ENCODE data around the gene RPL31.

RPL31 gene

DNA sequence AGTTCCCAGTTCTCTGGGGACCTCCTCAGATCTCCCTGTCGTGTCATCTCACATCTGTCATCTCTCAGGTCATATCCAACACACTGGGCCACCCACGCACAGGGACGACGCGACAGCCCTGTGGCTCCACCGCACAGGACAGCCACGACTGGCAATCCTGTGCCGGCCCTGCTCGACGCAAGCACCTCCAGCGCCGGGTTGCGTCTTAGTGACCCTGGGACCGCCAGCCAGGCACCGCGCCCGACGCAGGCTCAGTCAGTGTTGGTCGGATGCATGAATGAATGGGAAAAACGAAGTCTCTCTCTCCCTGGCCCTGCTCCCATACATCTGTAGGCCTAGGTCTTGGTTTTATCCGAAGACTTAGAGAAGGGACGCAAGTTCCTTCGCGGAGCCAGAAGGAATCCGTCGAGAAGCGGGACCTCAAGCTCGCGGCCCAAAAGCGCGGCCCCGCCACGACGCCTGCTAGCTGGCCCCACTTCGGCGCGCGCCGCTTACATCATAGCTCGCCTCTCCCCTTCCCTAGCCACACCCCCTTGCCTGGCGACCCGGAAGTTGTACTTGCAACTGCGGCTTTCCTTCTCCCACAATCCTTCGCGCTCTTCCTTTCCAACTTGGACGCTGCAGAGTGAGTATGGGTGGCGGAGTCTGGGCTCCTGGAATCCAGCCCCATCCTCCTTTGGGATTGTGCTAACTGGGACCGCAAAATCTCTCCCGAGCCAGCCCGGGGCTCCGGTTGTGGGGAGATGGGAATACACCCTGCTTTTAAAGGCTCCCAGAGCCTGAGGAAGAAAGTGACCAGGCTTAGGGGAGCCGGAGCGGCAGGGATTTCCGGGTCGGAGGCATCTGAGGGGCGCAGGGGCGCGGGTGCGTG is at the start of gene RPL31:
Gene RPL31 (plus strand): TSS at position 599 of the 871 bp plus-strand sequence. CDS start 413 bp downstream, outside the sequence.
- DNase-seq: peak; percentile 89

DNA sequence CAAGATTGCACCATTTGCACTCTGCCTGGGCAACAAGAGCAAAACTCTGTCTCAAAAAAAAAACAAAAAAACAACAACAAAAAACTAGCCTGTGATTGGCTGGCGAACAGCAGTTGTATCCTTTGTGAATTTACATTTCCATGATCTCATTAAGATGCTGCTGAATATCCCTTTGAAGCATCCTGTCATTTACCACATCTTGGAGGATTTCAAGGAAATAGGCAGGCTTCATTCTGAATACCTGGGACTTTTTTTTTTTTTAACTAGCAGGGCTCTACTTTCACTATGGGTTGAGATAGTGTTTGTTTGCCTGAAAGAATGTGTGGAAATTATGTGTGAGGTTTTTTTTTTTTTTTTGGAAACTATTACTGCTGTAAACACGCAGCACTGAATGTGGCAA is 49.6 kb upstream of the RPL31 start:
- no peak for DNase-seq

DNA sequence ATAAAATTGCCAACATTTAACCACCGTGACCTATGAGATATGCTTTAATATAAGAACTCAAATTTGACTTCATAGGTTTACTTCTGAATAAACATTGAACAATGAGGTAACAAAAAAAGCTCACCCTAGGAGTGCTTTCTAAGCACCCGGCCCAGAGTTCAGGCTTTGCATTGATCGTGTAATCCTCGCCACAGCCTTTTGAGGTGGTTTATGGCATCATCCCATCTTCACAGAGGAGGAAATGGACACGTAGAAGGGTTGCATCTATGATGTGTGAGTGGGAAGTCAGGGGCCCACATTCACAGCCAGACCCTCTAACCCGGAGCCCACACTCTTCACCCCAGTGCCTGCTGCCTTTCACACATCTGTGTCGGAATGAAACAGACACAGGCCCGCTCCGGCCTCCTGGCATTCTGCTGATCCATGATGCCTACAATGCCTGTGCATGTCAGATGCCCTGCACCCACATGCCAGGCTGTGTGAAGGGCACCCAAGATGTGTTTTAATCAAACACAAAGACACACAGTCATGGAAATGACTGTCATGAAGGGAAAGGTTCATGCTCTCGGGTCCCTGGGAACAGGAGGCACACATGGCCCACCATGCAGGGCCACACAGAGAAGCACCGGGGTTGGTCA is 48.6 kb upstream of the RPL31 start:
- DNase-seq: no peak

GRCh38 chr2:100954044-100954420 is 48.1 kb upstream of the RPL31 start:
- DNase-seq: no peak

GRCh38 chr2:100955226-100955625 is 46.9 kb upstream of the RPL31 start:
- no peak for DNase-seq

DNA sequence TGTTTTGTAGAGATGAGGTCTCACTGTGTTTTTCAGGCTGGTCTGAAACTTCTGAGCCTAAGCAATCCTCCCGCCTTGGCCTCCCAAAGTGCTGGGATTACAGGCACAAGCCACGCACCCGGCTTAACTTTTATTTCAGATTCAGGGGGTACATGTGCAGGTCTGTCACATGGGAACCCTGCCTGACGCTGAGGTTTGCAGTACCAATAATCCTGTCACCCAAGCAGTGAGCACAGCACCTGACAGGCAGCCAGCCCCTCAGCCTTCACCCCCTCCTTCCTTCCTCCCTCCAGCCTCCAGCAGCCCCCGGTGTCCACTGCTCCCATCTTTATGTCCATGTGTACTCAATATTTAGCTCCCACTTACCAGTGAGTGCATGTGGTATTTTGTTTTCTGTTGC is 46.0 kb upstream of the RPL31 start:
- no peak for DNase-seq

DNA sequence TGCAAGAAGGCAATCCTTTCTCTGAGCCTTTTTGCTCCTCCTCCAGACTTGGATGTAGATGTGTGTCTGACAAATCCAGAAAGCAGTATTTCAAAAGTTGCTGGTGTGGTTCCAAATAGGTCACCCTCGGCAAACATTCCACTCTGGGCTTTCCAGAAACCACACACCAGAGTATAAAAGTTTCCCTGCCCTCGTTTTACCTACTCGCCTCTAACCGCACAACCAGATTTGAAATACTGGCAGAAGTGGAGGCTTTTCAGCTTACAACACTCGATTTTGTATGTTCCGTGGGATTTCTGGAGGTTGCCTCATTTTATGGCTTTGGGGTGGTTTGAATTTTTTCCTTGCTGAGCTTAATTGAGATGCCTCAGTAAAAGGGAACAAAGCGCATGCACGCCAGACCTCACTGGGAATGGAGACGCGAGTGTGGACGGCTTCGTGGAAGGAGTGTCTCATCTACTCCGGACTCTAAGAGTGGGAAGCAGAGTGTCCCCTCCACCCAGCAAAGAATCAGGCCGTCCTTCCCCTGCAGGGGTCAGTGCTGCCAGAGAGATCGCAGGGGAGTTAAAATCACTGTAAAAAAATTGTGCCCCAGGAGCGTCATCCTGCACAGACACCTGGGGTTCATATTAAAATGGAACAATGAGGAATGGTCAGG is 44.0 kb upstream of the RPL31 start:
- no peak for DNase-seq

- DNase-seq: no peak
Measured at GRCh38 chr2:100959225-100959880, 42.7 kb upstream of the RPL31 start.

DNA sequence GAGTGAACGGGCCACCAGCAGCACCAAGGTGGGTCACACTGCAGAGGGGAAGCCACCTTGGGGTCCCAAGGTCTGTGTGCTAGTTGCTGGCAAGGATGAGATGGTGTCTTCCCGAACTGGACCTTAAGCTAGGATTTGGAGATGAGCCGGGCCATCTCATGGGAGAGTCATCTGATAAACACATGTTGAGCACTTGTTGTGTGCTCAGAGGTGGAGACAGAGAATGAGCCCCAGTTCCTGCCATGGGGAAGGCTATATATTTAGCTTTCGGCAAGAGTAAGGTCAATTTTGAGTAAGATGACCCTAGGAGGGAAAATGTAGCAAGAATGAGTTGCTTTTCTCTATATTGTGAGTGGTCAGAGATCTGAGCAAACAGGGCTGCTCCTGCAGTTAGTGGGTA is 41.4 kb upstream of the RPL31 start:
- DNase-seq: no peak

- no peak for DNase-seq
Measured at GRCh38 chr2:100962366-100963025, 39.6 kb upstream of the RPL31 start.

DNA sequence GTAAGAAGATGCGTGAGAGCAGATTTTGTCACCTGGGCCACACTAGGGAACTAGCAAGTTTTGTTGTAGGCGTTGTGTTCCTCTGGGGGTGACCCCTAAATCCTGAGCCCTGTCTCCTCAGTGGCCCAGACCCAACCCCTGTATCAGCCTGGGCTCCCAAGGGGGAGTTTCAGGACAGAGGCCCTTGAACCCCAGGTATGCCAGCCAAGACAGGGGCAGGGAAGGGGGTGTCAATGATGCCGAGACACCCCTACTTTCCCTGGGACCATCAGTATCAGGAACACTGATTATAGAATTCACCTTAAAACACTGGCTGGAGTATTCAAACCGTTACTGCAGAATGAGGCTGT is 39.1 kb upstream of the RPL31 start:
- DNase-seq: no peak

DNA sequence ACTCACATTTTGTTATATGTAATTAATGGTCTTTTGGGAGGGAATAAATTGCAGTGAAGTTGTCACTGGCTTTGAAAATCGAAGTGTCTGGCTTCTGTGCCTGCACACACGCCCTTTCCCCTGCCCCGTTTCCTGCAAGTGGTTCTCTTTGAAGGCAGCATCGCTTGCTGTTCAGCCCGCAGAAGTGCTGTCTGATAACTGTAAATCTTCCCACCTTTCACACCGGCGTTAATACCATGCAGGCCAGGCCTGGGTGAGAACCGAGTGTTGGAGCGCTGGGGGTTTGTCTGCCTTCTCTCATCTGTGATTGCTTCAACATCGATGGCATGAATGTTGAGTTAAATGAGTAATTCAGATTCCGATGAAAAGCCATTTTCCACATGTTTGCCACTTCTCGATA is 37.9 kb upstream of the RPL31 start:
- DNase-seq: no peak

- DNase-seq: no peak
Measured at GRCh38 chr2:100964681-100965169, 37.4 kb upstream of the RPL31 start.

- DNase-seq: no peak
Measured at GRCh38 chr2:100965596-100965995, 36.5 kb upstream of the RPL31 start.

DNA sequence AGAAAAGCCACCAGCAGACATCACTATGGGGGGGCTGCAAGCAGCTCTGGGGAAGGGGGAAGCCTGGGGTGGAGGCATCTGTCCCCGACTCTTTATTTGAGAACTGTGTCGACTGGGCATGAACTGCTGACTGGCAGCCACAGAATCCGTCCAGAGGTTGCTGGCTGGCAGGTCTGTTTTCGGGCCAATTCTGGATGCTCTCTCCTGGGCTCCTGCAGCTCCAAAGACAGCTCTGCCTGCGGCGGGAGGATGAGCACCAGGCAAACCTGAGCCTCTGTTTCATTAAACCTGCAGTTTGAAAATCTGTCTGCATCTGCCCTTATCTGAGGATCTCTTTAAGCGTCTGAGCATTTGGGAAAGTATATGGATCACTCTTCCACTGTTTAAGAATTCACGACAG is 34.4 kb upstream of the RPL31 start:
- no peak for DNase-seq

DNA sequence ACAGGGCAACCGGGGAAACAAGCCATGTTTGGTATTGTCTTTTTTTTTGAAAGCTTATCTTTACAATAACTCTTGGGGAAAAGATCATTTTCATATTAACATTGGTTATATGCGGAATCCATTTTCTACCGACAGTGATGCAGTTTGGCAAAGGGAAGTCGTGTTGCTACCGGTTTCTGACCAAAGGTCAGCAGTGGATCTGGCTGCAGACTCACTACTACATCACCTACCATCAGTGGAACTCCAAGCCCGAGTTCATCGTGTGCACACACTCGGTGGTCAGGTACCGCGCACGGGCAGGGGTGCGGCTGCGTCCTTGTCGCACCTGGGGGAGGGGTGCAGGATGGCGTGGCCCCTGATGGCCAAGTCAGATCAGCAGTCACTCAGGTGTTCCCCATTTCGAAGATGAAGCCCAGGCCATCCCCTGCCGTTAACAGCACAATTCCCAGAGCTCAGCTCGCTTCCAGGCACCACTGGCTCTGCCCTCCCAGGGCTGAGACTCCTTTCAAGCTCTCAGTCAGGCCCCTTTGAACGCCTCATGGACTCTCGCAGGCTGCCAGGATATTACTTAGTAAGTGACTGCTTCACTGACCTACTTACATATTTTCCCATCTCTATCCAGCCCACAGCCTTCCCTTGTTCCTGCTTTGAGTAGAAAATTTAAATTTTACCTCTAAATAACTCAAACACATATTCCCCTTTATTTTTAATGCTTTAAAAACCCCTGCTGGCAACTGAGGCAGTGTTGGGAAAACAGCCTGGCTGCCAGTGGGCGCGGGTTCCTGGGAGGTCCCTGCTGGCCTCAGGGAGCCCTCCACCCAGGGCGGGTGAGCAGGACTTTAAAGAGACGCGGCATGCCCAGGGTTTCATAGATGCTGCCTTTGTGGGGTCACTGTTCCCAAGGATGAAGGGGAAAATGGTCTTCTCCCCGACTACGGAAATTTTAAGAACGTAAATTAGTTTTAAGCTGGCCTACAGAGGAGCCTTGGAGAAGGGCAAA is 33.6 kb upstream of the RPL31 start:
- no peak for DNase-seq

DNA sequence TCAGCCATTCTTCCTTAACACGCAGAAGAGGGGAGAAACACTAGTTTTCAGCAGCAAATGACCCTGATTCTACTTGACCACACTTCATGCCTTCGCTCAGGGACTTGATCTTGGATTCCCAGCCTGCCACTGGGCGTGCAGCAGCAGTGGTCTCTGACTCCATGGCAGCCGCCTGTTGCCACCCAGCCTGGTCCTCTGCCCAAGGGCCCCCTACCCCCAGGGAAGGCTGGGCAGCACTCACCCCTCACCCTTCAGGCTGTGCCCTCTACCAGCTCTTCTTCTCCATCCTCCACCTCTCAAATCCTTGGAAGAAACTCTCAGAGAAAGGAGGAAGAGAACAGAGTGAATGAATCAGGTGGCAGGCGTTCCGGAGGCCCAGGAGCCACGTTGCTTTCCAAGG is 32.1 kb upstream of the RPL31 start:
- no peak for DNase-seq

GRCh38 chr2:100971221-100971620 is 30.9 kb upstream of the RPL31 start:
- DNase-seq: no peak

DNA sequence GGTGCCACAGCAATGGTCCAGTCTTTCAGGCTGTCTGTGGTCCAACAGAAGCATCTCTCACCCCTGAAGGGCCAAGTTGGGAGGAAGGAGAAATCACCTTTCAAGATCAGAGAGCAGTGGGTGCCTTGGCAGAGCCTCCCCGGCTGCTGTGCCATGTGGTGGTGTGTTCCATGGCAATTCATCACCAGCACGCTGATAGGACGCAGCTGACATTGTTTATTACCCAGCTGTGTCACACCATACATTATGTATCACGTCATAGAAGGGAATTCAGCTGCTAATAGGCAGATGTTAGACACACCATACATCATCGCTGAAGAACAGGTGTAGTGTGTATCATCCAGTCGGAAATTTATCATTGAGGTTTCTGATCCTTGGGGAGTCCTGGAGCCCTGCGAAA is 29.6 kb upstream of the RPL31 start:
- no peak for DNase-seq

DNA sequence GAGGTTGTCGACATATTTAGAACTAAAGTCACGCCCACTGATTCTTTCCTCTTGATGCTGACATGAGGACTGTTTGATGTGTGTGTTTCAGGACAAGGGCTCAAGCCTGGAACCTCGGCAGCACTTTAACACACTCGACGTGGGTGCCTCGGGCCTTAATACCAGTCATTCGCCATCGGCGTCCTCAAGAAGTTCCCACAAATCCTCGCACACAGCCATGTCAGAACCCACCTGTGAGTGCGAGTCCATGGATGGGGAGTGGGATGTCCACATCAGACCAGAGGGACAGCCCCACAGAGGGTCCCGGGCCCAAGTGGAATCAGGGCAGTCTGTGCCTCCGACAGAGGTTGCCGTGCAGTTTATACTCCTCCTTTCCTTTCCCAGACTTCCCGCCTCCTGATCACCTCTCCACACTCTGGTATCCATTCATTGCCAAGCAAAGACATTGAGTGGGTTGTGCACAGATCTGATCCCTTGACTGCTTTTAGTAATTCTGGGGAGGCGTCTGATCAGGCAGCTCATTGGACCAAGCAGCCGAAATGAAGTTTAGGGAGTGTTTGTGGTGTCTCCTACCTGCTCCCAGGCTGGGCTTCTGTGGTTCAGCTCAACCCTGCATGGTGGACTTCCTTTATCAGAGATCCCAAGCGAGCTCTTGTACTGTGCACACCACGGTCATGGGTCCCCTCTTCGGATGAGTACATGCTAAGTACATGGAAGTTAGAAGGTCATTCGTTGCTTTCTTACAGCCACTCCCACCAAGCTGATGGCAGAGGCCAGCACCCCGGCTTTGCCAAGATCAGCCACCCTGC is 27.2 kb upstream of the RPL31 start:
- DNase-seq: no peak

GRCh38 chr2:100975521-100975785 is 26.6 kb upstream of the RPL31 start:
- DNase-seq: no peak

Measured in NCI-H2029 treated with DMSO at 0.1 percent for 48 hours (cell line).